Activated CD4-positive, alpha-beta T cell treated with anti-CD3 and anti-CD28 coated beads, Interleukin-2, amount 10 ng/mL, durations not matched to agents 7 days and 5 days (primary cell): Measurements from ENCODE around the gene PRKN. TPM values are rescaled to one million over a fixed set of nuclear protein-coding genes. Genes with fewer than 3 reads are reported as not detected.

Experiments used
- CTCF ChIA-PET: fragments of 350-600 bp; sonication (Branson Sonifier 250); formaldehyde crosslinking; loops from one replicate; lab custom pipeline; 2021; ENCODE audit warnings: antibody characterized with exemption; lab: Charles Lee
- POLR2A ChIA-PET: fragments of 350-600 bp; sonication (Branson Sonifier 250); formaldehyde crosslinking; loops from one replicate; lab custom pipeline; 2021; ENCODE audit warnings: antibody characterized with exemption; lab: Charles Lee
- DNase-seq: peaks from one replicate; pipeline ENCODE4 v3.0.0-alpha.2; 2020
- H3K27ac Mint-ChIP-seq: one replicate; pipeline ENCODE4 v1.8.0; 2021; ENCODE audit warnings: mild to moderate bottlenecking, moderate library complexity, mixed read lengths
- H3K27me3 Mint-ChIP-seq: one replicate; pipeline ENCODE4 v1.8.0; 2021; ENCODE audit warnings: mixed read lengths
- H3K36me3 Mint-ChIP-seq: one replicate; pipeline ENCODE4 v1.8.0; 2021; ENCODE audit warnings: low read depth, mixed read lengths
- H3K4me1 Mint-ChIP-seq: one replicate; pipeline ENCODE4 v1.8.0; 2021; ENCODE audit warnings: mixed read lengths
- H3K4me3 Mint-ChIP-seq: one replicate; pipeline ENCODE4 v1.8.0; 2021; ENCODE audit warnings: mild to moderate bottlenecking, moderate library complexity, mixed read lengths
- H3K9me3 Mint-ChIP-seq: one replicate; pipeline ENCODE4 v1.8.0; 2021; ENCODE audit warnings: mixed read lengths
- total RNA-seq, 2 experiments: library from RNA; stranded (reverse); gene quantifications; one replicate each; pipeline ENCODE4 v1.2.3, GENCODE V29; 2021

Gene PRKN
- total RNA-seq, 2 experiments from 2014 or later = 0.77 to 0.94 TPM

DNA sequence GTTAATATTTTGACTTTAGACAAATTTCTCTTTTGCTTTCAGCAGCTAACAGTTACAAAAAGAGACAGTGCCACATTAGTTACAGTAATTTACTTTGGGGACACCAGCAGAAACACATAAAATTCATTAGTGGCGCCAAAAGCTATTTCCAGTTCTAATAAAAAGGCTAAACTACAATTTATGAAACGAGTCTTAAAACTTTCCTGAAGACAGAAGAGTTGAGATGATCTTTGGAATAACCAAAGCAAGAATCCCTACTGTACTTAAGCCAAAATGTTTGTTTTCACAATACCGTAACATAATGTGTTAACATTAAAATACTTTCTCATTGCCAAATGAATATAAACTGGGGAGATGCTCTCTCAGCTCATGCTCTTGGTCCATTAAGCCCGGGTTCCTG lies 1103.5 kb downstream of the PRKN start:
- POLR2A ChIA-PET = no interaction called here
- Mint-ChIP-seq H3K9me3 (no peaks in the 10 kb centered on the region), H3K36me3 (no peaks in the 10 kb centered on the region), H3K4me1 (no peaks in the 10 kb centered on the region), H3K27ac (no peak overlapping the region), H3K27me3 (no peaks in the 10 kb centered on the region), H3K4me3 (no peak overlapping the region)
- CTCF ChIA-PET = no interaction called here
- DNase-seq = no peak

DNA sequence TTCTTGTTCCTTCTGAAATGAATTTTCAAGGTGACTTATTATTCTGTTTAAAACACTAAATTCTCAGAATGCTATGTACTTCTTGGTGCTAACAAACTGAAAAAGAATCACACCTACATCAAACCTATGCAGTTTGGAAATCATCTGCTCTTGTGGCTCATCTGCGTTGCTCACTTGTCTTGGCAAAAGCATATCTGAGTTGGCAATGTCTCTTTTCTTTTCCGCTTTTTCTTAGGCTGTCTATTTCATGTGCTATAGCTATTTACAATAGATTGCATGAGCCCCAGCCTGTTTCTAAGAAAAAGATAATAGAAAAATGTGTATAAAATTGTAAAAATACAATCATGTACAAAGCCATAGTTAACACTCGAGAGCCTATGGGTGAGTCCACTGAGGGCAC lies 1104.8 kb downstream of the PRKN start:
- no peaks in the 10 kb centered on the region for H3K9me3 Mint-ChIP-seq
- H3K27ac Mint-ChIP-seq = no peak overlapping the region
- no peak for DNase-seq
- ChIA-PET POLR2A (no interaction called here), CTCF (no interaction called here)
- no peak overlapping the region for H3K4me3 Mint-ChIP-seq
- no peaks in the 10 kb centered on the region for H3K27me3 Mint-ChIP-seq
- H3K36me3 Mint-ChIP-seq = no peaks in the 10 kb centered on the region
- H3K4me1 Mint-ChIP-seq = no peaks in the 10 kb centered on the region

DNA sequence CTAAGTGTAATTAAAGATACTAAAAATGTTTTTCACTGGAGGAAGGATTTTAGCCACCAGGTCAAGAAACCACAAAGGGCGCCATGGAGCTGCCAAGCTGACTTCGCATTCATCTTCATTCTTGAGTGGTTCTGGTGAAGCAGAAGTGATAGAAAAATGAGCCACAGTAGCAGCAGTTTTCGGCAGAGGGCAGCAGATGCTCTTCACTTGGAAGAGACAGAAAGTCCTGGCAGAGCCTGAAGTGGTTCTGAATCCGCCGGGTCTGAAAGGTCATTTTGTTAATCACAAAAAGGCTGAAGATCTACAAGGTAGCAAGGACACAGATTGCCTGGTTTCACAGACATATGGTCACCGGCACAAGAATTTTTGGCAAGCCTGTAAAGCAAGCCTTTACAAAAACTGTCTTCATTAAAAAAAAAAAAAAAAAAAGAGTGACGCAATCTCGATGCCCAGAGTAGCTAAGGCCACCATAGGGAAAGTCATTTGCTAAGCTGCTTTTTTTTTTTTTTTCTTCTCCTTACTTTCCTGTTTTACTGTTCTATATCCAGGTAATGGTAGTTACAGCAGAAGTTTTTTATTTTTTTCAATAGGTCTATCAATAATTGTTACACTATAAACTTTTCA lies 1108.6 kb downstream of the PRKN start:
- Mint-ChIP-seq H3K36me3 (no peaks in the 10 kb centered on the region), H3K27me3 (no peaks in the 10 kb centered on the region), H3K4me1 (no peaks in the 10 kb centered on the region), H3K4me3 (no peak overlapping the region), H3K9me3 (no peaks in the 10 kb centered on the region), H3K27ac (no peak overlapping the region)
- POLR2A ChIA-PET = no interaction called here
- DNase-seq = no peak
- CTCF ChIA-PET = interaction anchor here (0.6 kb wide), 2 partner anchors 379 to 1273 kb away, joined by 3 read pairs; no protein-coding TSS in a partner anchor

DNA sequence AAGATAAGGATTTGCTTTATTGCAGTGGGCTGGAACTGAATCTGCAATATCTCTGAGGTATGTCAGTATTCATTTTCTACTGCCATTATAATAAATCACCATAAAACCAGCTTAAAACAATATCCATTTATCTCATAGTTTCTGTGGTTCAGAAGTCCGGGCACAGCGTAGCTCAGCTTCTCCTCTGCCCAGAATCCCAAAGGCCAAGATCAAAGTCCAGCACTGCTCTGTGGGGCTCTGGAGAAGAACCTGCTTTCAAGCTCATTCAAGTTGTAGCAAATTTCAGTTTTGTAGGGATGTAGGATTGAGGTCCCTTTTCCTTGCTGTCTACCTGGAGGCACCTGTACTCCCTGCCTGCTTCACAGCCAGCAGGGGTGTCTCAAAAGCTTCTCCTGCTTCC lies 1113.9 kb downstream of the PRKN start:
- H3K9me3 Mint-ChIP-seq = peaks cover 4% of the 10 kb centered on the region
- no peaks in the 10 kb centered on the region for H3K4me1 Mint-ChIP-seq
- no peak overlapping the region for H3K4me3 Mint-ChIP-seq
- H3K27me3 Mint-ChIP-seq = no peaks in the 10 kb centered on the region
- H3K36me3 Mint-ChIP-seq = no peaks in the 10 kb centered on the region
- POLR2A ChIA-PET = no interaction called here
- H3K27ac Mint-ChIP-seq = no peak overlapping the region
- DNase-seq = no peak
- CTCF ChIA-PET = no interaction called here

DNA sequence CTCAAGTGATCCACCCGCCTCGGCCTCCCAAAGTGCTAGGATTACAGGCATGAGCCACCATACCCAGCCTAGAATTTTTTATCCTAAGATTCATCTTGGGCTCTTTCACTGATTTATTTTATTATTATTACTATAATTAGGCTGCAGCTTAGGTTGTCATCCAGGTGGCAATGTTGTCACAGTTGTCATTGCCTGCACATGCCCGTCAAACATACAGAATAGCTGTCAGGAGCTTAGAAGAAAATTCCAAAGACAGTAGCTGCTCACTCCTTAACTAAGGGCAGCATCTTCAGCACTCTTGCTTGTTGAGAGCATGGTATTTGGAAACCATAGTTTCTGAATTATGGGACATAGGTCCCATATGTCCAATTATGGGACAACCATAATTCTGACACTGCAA lies 1118.8 kb downstream of the PRKN start:
- Mint-ChIP-seq H3K9me3 (peaks cover 4% of the 10 kb centered on the region), H3K4me1 (no peaks in the 10 kb centered on the region), H3K36me3 (no peaks in the 10 kb centered on the region), H3K27me3 (no peaks in the 10 kb centered on the region), H3K4me3 (no peak overlapping the region), H3K27ac (no peak overlapping the region)
- ChIA-PET CTCF (interaction anchor here (1.4 kb wide), 1 partner anchor 12 kb away, joined by 4 read pairs; no protein-coding TSS in a partner anchor), POLR2A (no interaction called here)
- DNase-seq = no peak

DNA sequence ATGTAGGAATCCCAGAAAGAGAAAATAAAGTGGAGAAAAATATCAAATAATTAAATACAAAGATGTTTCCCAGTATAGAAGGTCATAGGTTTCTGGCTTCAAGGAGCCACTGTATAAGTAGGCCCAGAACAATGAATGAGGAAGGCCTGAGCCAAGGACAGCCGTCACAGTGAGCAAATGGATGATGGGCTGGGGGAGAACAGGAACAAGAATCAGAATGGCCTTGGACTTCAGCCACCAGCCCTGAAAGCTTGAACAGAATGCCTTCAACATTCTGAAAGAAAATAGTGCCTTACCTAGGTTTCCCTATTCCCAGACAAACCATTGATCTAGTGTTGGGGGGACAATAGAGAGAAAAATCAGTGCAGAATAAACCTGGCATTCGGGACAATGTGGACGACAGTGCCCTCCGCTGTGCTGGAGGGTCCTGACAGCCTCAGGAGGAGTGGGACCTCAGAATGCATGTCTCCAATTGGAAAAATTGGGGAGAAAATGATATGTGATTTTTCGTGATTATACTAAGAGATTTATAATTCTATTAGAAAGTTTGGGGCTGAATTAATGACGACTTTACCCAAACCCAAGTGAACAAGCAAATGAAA lies 1119.8 kb downstream of the PRKN start:
- H3K4me1 Mint-ChIP-seq = no peaks in the 10 kb centered on the region
- no peaks in the 10 kb centered on the region for H3K36me3 Mint-ChIP-seq
- no peak for DNase-seq
- H3K27ac Mint-ChIP-seq = no peak overlapping the region
- CTCF ChIA-PET = no interaction called here
- no peaks in the 10 kb centered on the region for H3K27me3 Mint-ChIP-seq
- H3K9me3 Mint-ChIP-seq = peaks cover 8% of the 10 kb centered on the region
- POLR2A ChIA-PET = no interaction called here
- H3K4me3 Mint-ChIP-seq = no peak overlapping the region

DNA sequence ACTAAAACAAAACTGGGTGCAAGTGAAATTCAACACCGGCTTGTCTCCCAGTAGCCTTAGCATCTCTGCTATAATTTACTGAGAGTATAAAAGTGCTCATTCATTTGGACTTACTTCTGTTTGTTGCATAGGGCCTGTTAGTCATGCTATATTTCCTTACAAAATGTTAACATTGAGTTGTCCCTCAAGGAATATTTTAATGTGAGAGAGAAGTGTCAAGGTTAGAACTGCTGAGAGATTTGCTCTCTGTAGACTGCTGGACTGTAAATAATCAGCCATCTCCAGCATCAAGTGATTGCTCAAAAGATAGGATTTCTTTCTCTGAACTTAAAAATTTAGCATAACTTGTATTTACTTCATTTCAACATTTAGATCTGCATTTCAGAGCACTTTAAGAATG lies 1125.2 kb downstream of the PRKN start:
- POLR2A ChIA-PET = no interaction called here

DNA sequence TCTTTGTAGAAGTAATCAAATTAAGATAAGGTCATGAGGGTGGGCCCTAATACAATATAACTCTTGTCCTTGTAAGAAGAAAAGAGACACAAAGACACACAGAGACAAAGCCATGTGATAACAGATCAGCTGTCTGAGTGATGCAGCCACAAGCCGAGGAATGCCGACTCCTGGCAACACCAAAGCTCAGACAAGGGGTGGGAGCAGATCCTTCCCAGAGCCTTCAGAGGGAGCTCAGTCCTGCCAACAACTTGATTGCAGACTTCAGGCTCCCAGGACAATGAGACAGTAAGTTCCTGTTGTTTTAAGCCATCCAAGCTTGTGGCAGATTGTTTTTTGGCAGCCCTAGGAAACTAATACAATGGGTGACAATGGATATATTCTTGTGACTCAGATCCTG lies 1128.7 kb downstream of the PRKN start:
- ChIA-PET CTCF (interaction anchor here (0.8 kb wide), 1 partner anchor 84 kb away, joined by 3 read pairs; no protein-coding TSS in a partner anchor), POLR2A (interaction anchor here (0.5 kb wide), 1 partner anchor 16 kb away, joined by 3 read pairs; no protein-coding TSS in a partner anchor)
- H3K4me1 Mint-ChIP-seq = no peaks in the 10 kb centered on the region
- H3K27ac Mint-ChIP-seq = no peak overlapping the region
- no peaks in the 10 kb centered on the region for H3K36me3 Mint-ChIP-seq
- H3K27me3 Mint-ChIP-seq = no peaks in the 10 kb centered on the region
- H3K9me3 Mint-ChIP-seq = peaks cover 6% of the 10 kb centered on the region
- no peak overlapping the region for H3K4me3 Mint-ChIP-seq
- no peak for DNase-seq

More for the DNA sequence above, 1125.2 kb downstream of the PRKN start:
- CTCF ChIA-PET = no interaction called here
- no peak for DNase-seq
- Mint-ChIP-seq H3K27ac (no peak overlapping the region), H3K27me3 (no peaks in the 10 kb centered on the region), H3K36me3 (no peaks in the 10 kb centered on the region), H3K4me1 (no peaks in the 10 kb centered on the region), H3K4me3 (no peak overlapping the region), H3K9me3 (peaks cover 4% of the 10 kb centered on the region)

DNA sequence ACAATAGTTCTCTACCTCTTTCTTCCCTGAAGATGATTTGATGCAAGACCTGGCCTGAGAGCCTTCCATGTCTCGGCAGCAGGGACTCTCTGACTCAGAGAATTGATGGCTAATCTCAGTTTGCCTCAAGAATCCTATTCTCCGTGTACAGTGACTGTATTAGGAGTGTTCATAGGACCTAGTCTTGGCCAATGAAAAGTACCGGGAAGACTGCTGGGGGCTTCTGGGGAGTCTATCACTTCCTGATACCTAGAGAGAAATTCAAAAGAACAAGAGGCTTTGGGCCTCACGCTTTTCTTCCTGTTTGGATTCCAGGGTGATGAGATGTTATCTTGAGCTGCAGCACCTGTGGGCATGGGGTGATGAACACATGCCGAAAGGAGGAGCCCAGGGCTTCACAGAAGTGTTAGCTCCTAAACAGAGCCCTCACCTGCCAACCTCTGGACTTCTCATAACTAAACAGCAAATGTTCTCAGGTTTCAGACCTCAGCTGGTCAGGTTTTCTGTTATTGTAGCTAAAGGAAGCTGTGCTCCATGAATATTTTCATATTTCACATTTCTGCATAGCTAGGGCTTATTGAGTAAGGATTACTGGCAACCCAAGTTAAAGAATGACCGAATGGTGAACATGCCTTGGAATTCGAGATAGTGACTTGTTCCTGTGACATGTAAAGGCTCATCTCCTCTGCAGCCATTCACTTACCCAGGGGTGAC lies 1130.6 kb downstream of the PRKN start:
- CTCF ChIA-PET = interaction anchor here (0.8 kb wide), 1 partner anchor 12 kb away, joined by 4 read pairs; no protein-coding TSS in a partner anchor
- POLR2A ChIA-PET = no interaction called here
- Mint-ChIP-seq H3K36me3 (no peaks in the 10 kb centered on the region), H3K4me3 (no peak overlapping the region), H3K27me3 (no peaks in the 10 kb centered on the region), H3K27ac (no peak overlapping the region), H3K4me1 (no peaks in the 10 kb centered on the region), H3K9me3 (peaks cover 4% of the 10 kb centered on the region)
- DNase-seq = no peak

DNA sequence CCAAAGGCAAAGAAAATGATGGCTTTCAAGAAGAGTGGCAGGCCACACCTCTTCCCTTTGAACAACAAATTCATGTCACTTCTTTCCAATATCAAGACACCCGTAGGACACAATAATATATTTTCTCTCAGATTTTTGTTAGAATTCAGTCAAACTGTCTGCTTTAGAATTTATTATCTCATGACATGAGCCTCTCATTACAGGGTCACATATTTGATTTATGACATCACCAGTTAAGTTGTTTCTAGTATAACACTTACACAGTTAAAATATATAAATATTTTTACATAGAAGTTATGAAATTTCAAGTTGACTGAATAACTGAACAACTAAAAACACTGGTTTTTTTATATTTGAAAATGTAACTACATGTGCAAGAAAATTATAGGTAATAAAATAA lies 1133.2 kb downstream of the PRKN start:
- H3K27ac Mint-ChIP-seq = no peak overlapping the region
- no peak overlapping the region for H3K4me3 Mint-ChIP-seq
- peaks cover 7% of the 10 kb centered on the region for H3K9me3 Mint-ChIP-seq
- no peaks in the 10 kb centered on the region for H3K4me1 Mint-ChIP-seq
- DNase-seq = no peak
- H3K27me3 Mint-ChIP-seq = no peaks in the 10 kb centered on the region
- POLR2A ChIA-PET = no interaction called here
- no peaks in the 10 kb centered on the region for H3K36me3 Mint-ChIP-seq
- CTCF ChIA-PET = no interaction called here

DNA sequence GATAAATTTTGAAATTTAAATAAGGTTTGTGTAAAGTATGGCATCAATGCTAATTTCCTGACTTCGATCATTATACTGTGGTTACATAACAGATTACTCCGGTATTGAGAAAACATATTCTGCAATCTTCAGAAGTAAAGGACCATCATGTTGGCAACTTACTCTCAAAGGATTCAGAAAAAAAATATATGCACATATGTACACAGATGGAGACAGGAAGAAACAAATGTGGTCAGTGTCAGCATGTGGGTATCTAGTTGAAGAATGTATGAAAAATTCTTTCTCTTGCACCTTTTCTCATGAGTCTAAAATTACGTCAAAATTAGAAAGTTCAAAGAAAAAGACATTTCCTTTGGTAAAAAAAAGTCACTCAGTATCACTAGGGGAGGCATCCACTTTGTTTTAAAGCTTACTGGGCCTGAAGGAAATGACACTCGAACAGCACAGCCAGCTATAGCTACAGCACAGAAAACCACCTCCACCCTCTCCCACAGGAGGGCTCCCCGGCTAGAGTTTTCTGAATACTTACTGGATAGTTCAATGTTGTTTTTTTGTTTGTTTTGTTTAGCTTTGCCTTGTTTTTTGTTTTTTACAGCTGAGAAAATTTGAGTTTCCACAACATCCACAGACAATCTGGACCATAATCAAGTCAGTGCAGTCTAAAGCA lies 1136.5 kb downstream of the PRKN start:
- no peak overlapping the region for H3K4me3 Mint-ChIP-seq
- H3K36me3 Mint-ChIP-seq = no peaks in the 10 kb centered on the region
- H3K4me1 Mint-ChIP-seq = no peaks in the 10 kb centered on the region
- CTCF ChIA-PET = interaction anchor here (0.7 kb wide), 1 partner anchor 1611 kb away, joined by 4 read pairs; no protein-coding TSS in a partner anchor
- H3K9me3 Mint-ChIP-seq = peaks cover 7% of the 10 kb centered on the region
- DNase-seq = no peak
- POLR2A ChIA-PET = no interaction called here
- no peak overlapping the region for H3K27ac Mint-ChIP-seq
- H3K27me3 Mint-ChIP-seq = no peaks in the 10 kb centered on the region

DNA sequence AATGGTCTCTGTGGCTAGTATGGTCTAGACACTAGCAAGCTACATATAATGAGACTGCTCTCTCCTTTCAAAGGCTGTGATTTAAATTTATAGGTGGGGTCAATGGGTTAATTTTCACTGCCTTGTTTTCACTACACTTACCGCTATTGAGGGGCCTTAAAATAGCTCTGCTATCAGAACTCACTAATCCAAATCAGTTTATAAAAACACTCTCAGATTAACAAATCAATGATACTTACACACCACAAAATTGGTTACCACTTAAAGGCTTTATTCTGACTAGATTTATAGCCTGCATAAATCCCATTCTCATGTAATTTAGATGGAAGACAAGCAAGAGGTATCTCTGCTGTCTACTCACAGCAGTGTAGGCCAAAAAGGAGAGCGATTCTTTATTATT lies 1140.7 kb downstream of the PRKN start:
- Mint-ChIP-seq H3K27me3 (no peaks in the 10 kb centered on the region), H3K4me3 (no peak overlapping the region), H3K36me3 (no peaks in the 10 kb centered on the region), H3K4me1 (no peaks in the 10 kb centered on the region), H3K9me3 (peaks cover 4% of the 10 kb centered on the region), H3K27ac (no peak overlapping the region)
- DNase-seq = no peak
- ChIA-PET POLR2A (no interaction called here), CTCF (no interaction called here)
